Measurements from ENCODE around the gene PFKFB2.

PFKFB2 gene

DNA sequence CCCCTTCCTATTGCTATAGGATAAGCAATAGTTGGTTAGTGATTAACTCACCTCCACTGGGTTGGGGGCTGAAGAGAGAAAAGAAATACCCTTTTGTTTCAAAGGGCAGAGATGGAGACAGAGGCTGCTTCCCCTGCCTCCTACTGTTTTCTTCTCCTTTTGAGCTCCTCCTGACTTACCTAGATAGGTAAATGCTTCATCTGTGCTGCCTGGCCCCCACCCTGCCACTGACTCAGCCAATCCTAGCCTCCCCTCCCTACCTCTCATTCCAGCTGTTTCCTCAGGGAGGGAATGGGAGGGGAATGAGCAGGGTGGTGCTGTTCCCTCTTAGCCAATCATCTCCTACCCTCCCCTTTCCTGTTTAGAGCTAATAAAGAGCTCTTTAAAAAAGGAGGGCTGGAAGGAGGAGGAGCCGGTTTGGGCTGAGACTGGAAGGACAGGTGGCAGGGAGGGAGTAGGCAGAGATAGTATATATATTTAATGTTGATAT lies 20.5 kb upstream of the PFKFB2 start, which contains the start of gene C1orf116:
TSS of gene C1orf116 (minus strand) at position 229 of the 490 bp plus-strand sequence. CDS start 5,158 bp downstream, outside the sequence.
- no peak for DNase-seq
- Histone ChIP-seq H3K4me1 (ENCODE audit: low read length) (peaks cover 6% of the 10 kb centered on the region; the same call in 1 of the 2 replicates), H3K27ac (ENCODE audit: low read length) (no peak within 1 kb of the TSS), H4K20me1 (ENCODE audit: insufficient read depth, low read length) (peaks cover 4% of the 10 kb centered on the region; the same call in 1 of the 2 replicates), H3K4me3 (ENCODE audit: low read length) (no peak within 1 kb of the TSS), H3K9ac (ENCODE audit: low read length) (no peak within 1 kb of the TSS), H2AFZ (ENCODE audit: low read length) (no peak within 1 kb of the TSS), H3K9me3 (replicated peaks; ENCODE audit: insufficient read depth, low read length) (no peaks in the 10 kb centered on the region), H3K9me2 (replicated peaks; ENCODE audit: insufficient read depth, low read length) (no peaks in the 10 kb centered on the region), H3K27me3 (replicated peaks; ENCODE audit: insufficient read depth, low read length) (peaks cover 63% of the 10 kb centered on the region), H3K79me2 (ENCODE audit: low read length) (no peaks in the 10 kb centered on the region), H3K36me3 (replicated peaks; ENCODE audit: insufficient read depth, low read length) (no peaks in the 10 kb centered on the region), H3K4me2 (ENCODE audit: low read depth, low read length) (no peak within 1 kb of the TSS), H3F3A (ENCODE audit: insufficient read depth, low read length) (peaks cover 11% of the 10 kb centered on the region; the same call in 1 of the 2 replicates)
- TF ChIP-seq EZH2 (optimal IDR thresholded peaks at IDR 0.05; ENCODE audit: low read depth, low read length) (no peak), EZH2phosphoT487 (IDR thresholded peaks at IDR 0.05; ENCODE audit: low read length) (no peak)
- TF ChIP-seq, protein P1, sequence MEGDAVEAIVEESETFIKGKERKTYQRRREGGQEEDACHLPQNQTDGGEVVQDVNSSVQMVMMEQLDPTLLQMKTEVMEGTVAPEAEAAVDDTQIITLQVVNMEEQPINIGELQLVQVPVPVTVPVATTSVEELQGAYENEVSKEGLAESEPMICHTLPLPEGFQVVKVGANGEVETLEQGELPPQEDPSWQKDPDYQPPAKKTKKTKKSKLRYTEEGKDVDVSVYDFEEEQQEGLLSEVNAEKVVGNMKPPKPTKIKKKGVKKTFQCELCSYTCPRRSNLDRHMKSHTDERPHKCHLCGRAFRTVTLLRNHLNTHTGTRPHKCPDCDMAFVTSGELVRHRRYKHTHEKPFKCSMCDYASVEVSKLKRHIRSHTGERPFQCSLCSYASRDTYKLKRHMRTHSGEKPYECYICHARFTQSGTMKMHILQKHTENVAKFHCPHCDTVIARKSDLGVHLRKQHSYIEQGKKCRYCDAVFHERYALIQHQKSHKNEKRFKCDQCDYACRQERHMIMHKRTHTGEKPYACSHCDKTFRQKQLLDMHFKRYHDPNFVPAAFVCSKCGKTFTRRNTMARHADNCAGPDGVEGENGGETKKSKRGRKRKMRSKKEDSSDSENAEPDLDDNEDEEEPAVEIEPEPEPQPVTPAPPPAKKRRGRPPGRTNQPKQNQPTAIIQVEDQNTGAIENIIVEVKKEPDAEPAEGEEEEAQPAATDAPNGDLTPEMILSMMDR (IDR thresholded peaks at IDR 0.05; ENCODE audit: low read length): no peak

DNA sequence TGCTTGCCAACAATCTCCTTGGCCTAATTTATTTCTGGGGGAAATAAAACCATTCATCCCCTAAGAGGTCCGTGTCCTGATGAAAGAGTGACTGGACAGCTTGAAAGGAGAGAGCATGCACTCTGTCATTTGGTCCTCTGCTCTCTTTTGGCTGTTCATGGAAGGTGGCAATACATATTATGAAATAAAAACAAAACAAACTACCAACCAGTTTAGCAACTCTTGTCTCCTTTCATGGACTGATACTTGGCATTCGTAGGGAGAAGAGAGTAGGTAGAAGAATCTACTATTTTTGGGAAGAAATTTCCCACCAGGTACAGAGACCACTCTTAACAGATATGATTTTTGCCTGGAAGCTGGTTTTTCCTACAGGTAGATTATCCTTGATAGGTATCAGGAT lies 19.8 kb upstream of the PFKFB2 start:
- no peak overlapping the region for H2AFZ ChIP-seq (ENCODE audit: low read length)
- no peak overlapping the region for H3K27ac ChIP-seq (ENCODE audit: low read length)
- H3K4me3 ChIP-seq (ENCODE audit: low read length): no peak overlapping the region
- peaks cover 55% of the 10 kb centered on the region for H3K27me3 ChIP-seq (replicated peaks; ENCODE audit: insufficient read depth, low read length)
- no peaks in the 10 kb centered on the region for H3K9me3 ChIP-seq (replicated peaks; ENCODE audit: insufficient read depth, low read length)
- H3K36me3 ChIP-seq (replicated peaks; ENCODE audit: insufficient read depth, low read length): no peaks in the 10 kb centered on the region
- H3K4me1 ChIP-seq (ENCODE audit: low read length): peaks cover 6% of the 10 kb centered on the region; the same call in 1 of the 2 replicates
- no peak overlapping the region for H3K4me2 ChIP-seq (ENCODE audit: low read depth, low read length)
- H3K9me2 ChIP-seq (replicated peaks; ENCODE audit: insufficient read depth, low read length): no peaks in the 10 kb centered on the region
- TF ChIP-seq, protein P1 (IDR thresholded peaks at IDR 0.05; ENCODE audit: low read length): no peak
- no peak for TF ChIP-seq EZH2 (optimal IDR thresholded peaks at IDR 0.05; ENCODE audit: low read depth, low read length)
- TF ChIP-seq EZH2phosphoT487 (IDR thresholded peaks at IDR 0.05; ENCODE audit: low read length): no peak
- no peak for DNase-seq
- no peak overlapping the region for H3K9ac ChIP-seq (ENCODE audit: low read length)
- peaks cover 4% of the 10 kb centered on the region; the same call in 1 of the 2 replicates for H4K20me1 ChIP-seq (ENCODE audit: insufficient read depth, low read length)
- H3F3A ChIP-seq (ENCODE audit: insufficient read depth, low read length): peaks cover 11% of the 10 kb centered on the region; the same call in 1 of the 2 replicates
- H3K79me2 ChIP-seq (ENCODE audit: low read length): no peaks in the 10 kb centered on the region

DNA sequence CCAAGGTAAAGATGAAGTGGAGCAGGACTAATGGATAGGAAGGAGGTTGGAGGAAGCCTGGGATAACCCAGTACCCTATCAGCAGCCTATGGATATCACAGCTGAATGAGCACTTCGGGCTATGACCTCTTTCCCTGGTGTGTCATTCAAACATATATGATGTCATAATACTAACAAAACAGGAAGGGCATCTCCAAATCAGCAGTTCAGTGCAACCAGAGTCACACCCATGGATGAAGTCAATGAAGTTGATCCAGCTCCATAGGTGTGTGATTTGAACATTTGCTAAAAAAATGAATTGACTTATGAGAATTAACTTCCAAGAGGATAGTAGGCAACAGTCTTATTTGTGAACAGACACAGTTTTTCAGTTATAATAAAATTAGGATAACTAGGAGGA lies 18.9 kb upstream of the PFKFB2 start:
- H3K4me2 ChIP-seq (ENCODE audit: low read depth, low read length): no peak overlapping the region
- no peaks in the 10 kb centered on the region for H3K9me3 ChIP-seq (replicated peaks; ENCODE audit: insufficient read depth, low read length)
- H3K4me3 ChIP-seq (ENCODE audit: low read length): no peak overlapping the region
- no peak for DNase-seq
- peaks cover 11% of the 10 kb centered on the region; the same call in 1 of the 2 replicates for H3F3A ChIP-seq (ENCODE audit: insufficient read depth, low read length)
- no peak overlapping the region for H2AFZ ChIP-seq (ENCODE audit: low read length)
- no peaks in the 10 kb centered on the region for H3K9me2 ChIP-seq (replicated peaks; ENCODE audit: insufficient read depth, low read length)
- no peak overlapping the region for H3K27ac ChIP-seq (ENCODE audit: low read length)
- peaks cover 46% of the 10 kb centered on the region for H3K27me3 ChIP-seq (replicated peaks; ENCODE audit: insufficient read depth, low read length)
- peaks cover 4% of the 10 kb centered on the region; the same call in 1 of the 2 replicates for H4K20me1 ChIP-seq (ENCODE audit: insufficient read depth, low read length)
- TF ChIP-seq, protein P1 (IDR thresholded peaks at IDR 0.05; ENCODE audit: low read length): no peak
- H3K4me1 ChIP-seq (ENCODE audit: low read length): peaks cover 6% of the 10 kb centered on the region; the same call in 1 of the 2 replicates
- H3K79me2 ChIP-seq (ENCODE audit: low read length): no peaks in the 10 kb centered on the region
- no peaks in the 10 kb centered on the region for H3K36me3 ChIP-seq (replicated peaks; ENCODE audit: insufficient read depth, low read length)
- no peak overlapping the region for H3K9ac ChIP-seq (ENCODE audit: low read length)
